Gastrocnemius medialis (tissue), 4 donors: ENCODE data around the gene PIP5KL1.

ENCODE experiments used
- CTCF ChIP-seq, 5 experiments: fragments of 450-650 bp in 3 of 5; fragments of 200-600 bp in 2 of 5; sonication (generic) in 2 of 5; IDR thresholded peaks in 4 of 5; conservative IDR thresholded peaks in 1 of 5; 1 replicate in 4 of 5; 2 replicates in 1 of 5; pipeline ENCODE4 v1.5.1; 2016 to 2019; ENCODE audit warnings: antibody characterized with exemption in 5 of 5, mild to moderate bottlenecking in 3 of 5, moderate library complexity in 3 of 5
- POLR2A ChIP-seq, 2 donors: fragments of 450-650 bp; IDR thresholded peaks; one replicate each; pipeline ENCODE4 v1.6.1; 2017; ENCODE audit warnings: antibody characterized with exemption in 2 of 2, mild to moderate bottlenecking in 2 of 2, moderate library complexity in 2 of 2

GRCh38 chr9:127963041-127963358, 32.4 kb upstream of the PIP5KL1 start:
- TF ChIP-seq CTCF (IDR thresholded peaks at IDR 0.05 in 4 of 5, conservative IDR thresholded peaks at IDR 0.05 in 1 of 5) (no peak), POLR2A (IDR thresholded peaks at IDR 0.05) (no peak)
